Hepatocyte (in vitro differentiated cells): ENCODE results near the gene NDST1. TPM values are rescaled to one million over a fixed set of nuclear protein-coding genes. Genes with fewer than 3 reads are reported as not detected.
A peak's percentile ranks its signal among the peaks of the same experiment; 100 is the strongest.

ENCODE experiments used
- DNase-seq: peaks from one replicate; pipeline ENCODE4 v3.0.0-alpha.2; 2016; ENCODE audit warnings: low spot score
- H2AFZ ChIP-seq: fragments of 200-600 bp; sonication (generic); 2 replicates; pipeline ENCODE4 v1.6.0; 2016; ENCODE audit warnings: antibody characterized with exemption, mild to moderate bottlenecking
- H3K27ac ChIP-seq: fragments of 200-600 bp; sonication (generic); 2 replicates; pipeline ENCODE4 v1.5.1; 2016; ENCODE audit warnings: mild to moderate bottlenecking
- H3K27me3 ChIP-seq: fragments of 200-600 bp; sonication (generic); 2 replicates; pipeline ENCODE4 v1.6.1; 2016
- H3K36me3 ChIP-seq: fragments of 200-600 bp; sonication (generic); replicated peaks from 2 replicates; pipeline ENCODE4 v1.5.1; 2016; ENCODE audit warnings: low read depth; ENCODE audit not compliant: insufficient read depth
- H3K4me1 ChIP-seq: fragments of 200-600 bp; sonication (generic); 2 replicates; pipeline ENCODE4 v1.5.1; 2016; ENCODE audit warnings: mild to moderate bottlenecking, moderate library complexity; ENCODE audit not compliant: insufficient read depth
- H3K4me2 ChIP-seq: fragments of 200-600 bp; sonication (generic); 2 replicates; pipeline ENCODE4 v1.6.0; 2016
- H3K4me3 ChIP-seq: fragments of 200-600 bp; sonication (generic); 2 replicates; pipeline ENCODE4 v1.5.1; 2016; ENCODE audit warnings: mild to moderate bottlenecking
- H3K79me2 ChIP-seq: fragments of 200-600 bp; sonication (generic); 2 replicates; pipeline ENCODE4 v1.6.0; 2017; ENCODE audit warnings: mild to moderate bottlenecking
- H3K9me2 ChIP-seq: fragments of 200-600 bp; sonication (generic); replicated peaks from 2 replicates; pipeline ENCODE4 v1.6.0; 2017; ENCODE audit warnings: mild to moderate bottlenecking; ENCODE audit not compliant: insufficient read depth
- H3K9me3 ChIP-seq: fragments of 200-600 bp; sonication (generic); 2 replicates; pipeline ENCODE4 v1.5.1; 2016; ENCODE audit warnings: low read depth, mild to moderate bottlenecking
- H4K20me1 ChIP-seq: fragments of 200-600 bp; sonication (generic); 2 replicates; pipeline ENCODE4 v1.6.0; 2016; ENCODE audit warnings: mild to moderate bottlenecking; ENCODE audit not compliant: insufficient read depth, poor library complexity, severe bottlenecking
- CTCF ChIP-seq: fragments of 200-600 bp; sonication (generic); IDR thresholded peaks from 2 replicates; pipeline ENCODE4 v1.5.1; 2016; ENCODE audit warnings: antibody characterized with exemption, mild to moderate bottlenecking; ENCODE audit not compliant: poor library complexity
- EZH2 ChIP-seq: fragments of 200-600 bp; sonication (generic); IDR thresholded peaks from 2 replicates; pipeline ENCODE4 v1.6.1; 2016; ENCODE audit warnings: antibody characterized with exemption, mild to moderate bottlenecking, borderline replicate concordance
- EZH2phosphoT487 ChIP-seq: fragments of 200-600 bp; sonication (generic); IDR thresholded peaks from one replicate; pipeline ENCODE4 v1.6.1; 2018; ENCODE audit warnings: antibody characterized with exemption, mild to moderate bottlenecking, low read depth, moderate library complexity; ENCODE audit not compliant: unreplicated experiment, severe bottlenecking
- WGBS: methylation state at CpG from one replicate; pipeline ENCODE4 v1.1.6; 2016; ENCODE audit warnings: low lambda C conversion rate; ENCODE audit errors: missing lambda C conversion rate; 5-methylcytosine and 5-hydroxymethylcytosine counted together
- polyA plus RNA-seq: library from polyadenylated mRNA; unstranded; fragments of >200 nt; fragmentation: Nextera tagmentation; extraction: Ambion mirVana; gene quantifications from 2 replicates; pipeline ENCODE4 v1.2.1, GENCODE V29; 2016
- total RNA-seq: library from RNA; depleted of rRNA; stranded (reverse); fragments of >200 nt; gene quantifications from 2 replicates; pipeline ENCODE4 v1.2.3, GENCODE V29; 2014

The NDST1 gene
- total and polyA plus RNA-seq, 2 experiments from 2014 or later: 42.5 to 85.1 TPM

GRCh38 chr5:150508828-150509227, 897 bp downstream of the NDST1 start:
- TF ChIP-seq EZH2: no peak
- no peak for TF ChIP-seq CTCF
- TF ChIP-seq EZH2phosphoT487: no peak
- WGBS: 68% methylated on average over 4 of the region's 4 CpGs
- Histone ChIP-seq H3K27me3 (no peaks in the 10 kb centered on the region), H3K4me2 (no peak overlapping the region), H3K4me1 (peaks cover 78% of the 10 kb centered on the region), H4K20me1 (peaks cover 73% of the 10 kb centered on the region), H2AFZ (no peak overlapping the region), H3K9me2 (no peaks in the 10 kb centered on the region), H3K9me3 (no peaks in the 10 kb centered on the region), H3K36me3 (no peaks in the 10 kb centered on the region), H3K79me2 (peaks cover 91% of the 10 kb centered on the region), H3K4me3 (no peak overlapping the region), H3K27ac (peak overlapping the region; percentile 96)
- DNase-seq: no peak

- peaks cover 91% of the 10 kb centered on the region for H3K79me2 ChIP-seq
- no peaks in the 10 kb centered on the region for H3K27me3 ChIP-seq
- peaks cover 73% of the 10 kb centered on the region for H4K20me1 ChIP-seq
- DNase-seq: no peak
- H3K9me2 ChIP-seq: no peaks in the 10 kb centered on the region
- H3K27ac ChIP-seq: peak overlapping the region; percentile 96
- no peaks in the 10 kb centered on the region for H3K9me3 ChIP-seq
- H2AFZ ChIP-seq: no peak overlapping the region
- no peak overlapping the region for H3K4me3 ChIP-seq
- no peak for TF ChIP-seq CTCF
- no peak for TF ChIP-seq EZH2
- TF ChIP-seq EZH2phosphoT487: no peak
- peak overlapping the region; percentile 52 for H3K4me2 ChIP-seq
- H3K4me1 ChIP-seq: peaks cover 67% of the 10 kb centered on the region
- 63% methylated on average over 7 of the region's 7 CpGs for WGBS
- no peaks in the 10 kb centered on the region for H3K36me3 ChIP-seq
These were observed 2.1 kb downstream of the NDST1 start for GRCh38 chr5:150509992-150510391.

GRCh38 chr5:150510460-150511263, 2.7 kb downstream of the NDST1 start:
- no peaks in the 10 kb centered on the region for H3K9me2 ChIP-seq
- H2AFZ ChIP-seq: no peak overlapping the region
- peak; percentile 86 for DNase-seq
- H4K20me1 ChIP-seq: peaks cover 76% of the 10 kb centered on the region
- no peaks in the 10 kb centered on the region for H3K36me3 ChIP-seq
- H3K4me3 ChIP-seq: no peak overlapping the region
- peak overlapping the region; percentile 96 for H3K27ac ChIP-seq
- H3K9me3 ChIP-seq: no peaks in the 10 kb centered on the region
- peaks cover 74% of the 10 kb centered on the region for H3K4me1 ChIP-seq
- H3K4me2 ChIP-seq: peak overlapping the region; percentile 53
- no peak for TF ChIP-seq EZH2
- 48% methylated on average over 12 of the region's 12 CpGs for WGBS
- no peaks in the 10 kb centered on the region for H3K27me3 ChIP-seq
- H3K79me2 ChIP-seq: peaks cover 91% of the 10 kb centered on the region

- H3K9me2 ChIP-seq: no peaks in the 10 kb centered on the region
- peak; percentile 86 for DNase-seq
- H3K36me3 ChIP-seq: no peaks in the 10 kb centered on the region
- no peaks in the 10 kb centered on the region for H3K27me3 ChIP-seq
- H4K20me1 ChIP-seq: peaks cover 80% of the 10 kb centered on the region
- H2AFZ ChIP-seq: no peak overlapping the region
- H3K4me2 ChIP-seq: peak overlapping the region; percentile 53
- no peak for TF ChIP-seq EZH2phosphoT487
- no peak for TF ChIP-seq CTCF
- no peak for TF ChIP-seq EZH2
- H3K9me3 ChIP-seq: no peaks in the 10 kb centered on the region
- peak overlapping the region; percentile 96 for H3K27ac ChIP-seq
- peaks cover 76% of the 10 kb centered on the region for H3K4me1 ChIP-seq
- 27% methylated on average over 7 of the region's 7 CpGs for WGBS
- peaks cover 91% of the 10 kb centered on the region for H3K79me2 ChIP-seq
- H3K4me3 ChIP-seq: no peak overlapping the region
These were observed 3.8 kb downstream of the NDST1 start for GRCh38 chr5:150511578-150512367.
